RWPE1 (cell line): ENCODE data around the gene HSPB2.
A peak's percentile ranks its signal among the peaks of the same experiment; 100 is the strongest.

ENCODE experiments used
- CTCF ChIA-PET: fragments of 350-600 bp; sonication (Branson Sonifier 250); formaldehyde crosslinking; extraction: SDS; loops from one replicate; lab custom pipeline; 2021; lab: Yijun Ruan, JAX
- POLR2A ChIA-PET: fragments of 400-600 bp; formaldehyde crosslinking; extraction: SDS; loops from one replicate; lab custom pipeline; 2020; ENCODE audit warnings: antibody characterized with exemption; ENCODE audit not compliant: low non-redundant PET; lab: Yijun Ruan, JAX
- DNase-seq: peaks from one replicate; pipeline ENCODE4 v3.0.0; 2012; ENCODE audit warnings: low spot score
- H3K27ac ChIP-seq: fragments of 450-650 bp; 2 replicates; pipeline ENCODE4 v1.5.1; 2017
- TF ChIP-seq, protein P1 (sequence below): fragments of 450-650 bp; conservative IDR thresholded peaks from 2 replicates; pipeline ENCODE4 v1.5.1; 2017; ENCODE audit warnings: low read depth, mild to moderate bottlenecking

The HSPB2 gene

DNA sequence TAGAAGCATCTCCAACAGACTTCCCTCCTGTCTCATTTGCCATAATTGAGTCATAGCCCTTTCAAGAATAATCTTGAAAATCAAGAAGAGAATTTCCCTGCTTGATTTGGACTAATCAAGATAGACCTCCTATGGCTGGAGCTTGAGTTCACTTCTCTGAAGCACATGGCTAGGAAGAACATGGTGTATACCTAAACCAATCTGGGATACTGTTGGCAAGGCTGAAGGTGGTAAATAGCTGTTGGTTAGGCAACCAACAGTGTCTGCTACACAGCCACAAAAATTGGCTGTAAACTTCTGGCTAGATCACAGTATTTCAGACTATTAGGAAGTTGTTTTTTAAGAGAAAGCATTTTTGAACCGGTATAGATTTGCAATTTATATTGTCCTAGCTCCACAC lies 5.9 kb upstream of the HSPB2 start:
- ChIA-PET CTCF (no interaction called here), POLR2A (interaction anchor here (0.6 kb wide), 1 partner anchor 84 kb away, joined by 3 read pairs; no protein-coding TSS in a partner anchor)
- no peak for DNase-seq
- TF ChIP-seq, protein P1, sequence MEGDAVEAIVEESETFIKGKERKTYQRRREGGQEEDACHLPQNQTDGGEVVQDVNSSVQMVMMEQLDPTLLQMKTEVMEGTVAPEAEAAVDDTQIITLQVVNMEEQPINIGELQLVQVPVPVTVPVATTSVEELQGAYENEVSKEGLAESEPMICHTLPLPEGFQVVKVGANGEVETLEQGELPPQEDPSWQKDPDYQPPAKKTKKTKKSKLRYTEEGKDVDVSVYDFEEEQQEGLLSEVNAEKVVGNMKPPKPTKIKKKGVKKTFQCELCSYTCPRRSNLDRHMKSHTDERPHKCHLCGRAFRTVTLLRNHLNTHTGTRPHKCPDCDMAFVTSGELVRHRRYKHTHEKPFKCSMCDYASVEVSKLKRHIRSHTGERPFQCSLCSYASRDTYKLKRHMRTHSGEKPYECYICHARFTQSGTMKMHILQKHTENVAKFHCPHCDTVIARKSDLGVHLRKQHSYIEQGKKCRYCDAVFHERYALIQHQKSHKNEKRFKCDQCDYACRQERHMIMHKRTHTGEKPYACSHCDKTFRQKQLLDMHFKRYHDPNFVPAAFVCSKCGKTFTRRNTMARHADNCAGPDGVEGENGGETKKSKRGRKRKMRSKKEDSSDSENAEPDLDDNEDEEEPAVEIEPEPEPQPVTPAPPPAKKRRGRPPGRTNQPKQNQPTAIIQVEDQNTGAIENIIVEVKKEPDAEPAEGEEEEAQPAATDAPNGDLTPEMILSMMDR = no peak
- no peak overlapping the region for H3K27ac ChIP-seq

DNA sequence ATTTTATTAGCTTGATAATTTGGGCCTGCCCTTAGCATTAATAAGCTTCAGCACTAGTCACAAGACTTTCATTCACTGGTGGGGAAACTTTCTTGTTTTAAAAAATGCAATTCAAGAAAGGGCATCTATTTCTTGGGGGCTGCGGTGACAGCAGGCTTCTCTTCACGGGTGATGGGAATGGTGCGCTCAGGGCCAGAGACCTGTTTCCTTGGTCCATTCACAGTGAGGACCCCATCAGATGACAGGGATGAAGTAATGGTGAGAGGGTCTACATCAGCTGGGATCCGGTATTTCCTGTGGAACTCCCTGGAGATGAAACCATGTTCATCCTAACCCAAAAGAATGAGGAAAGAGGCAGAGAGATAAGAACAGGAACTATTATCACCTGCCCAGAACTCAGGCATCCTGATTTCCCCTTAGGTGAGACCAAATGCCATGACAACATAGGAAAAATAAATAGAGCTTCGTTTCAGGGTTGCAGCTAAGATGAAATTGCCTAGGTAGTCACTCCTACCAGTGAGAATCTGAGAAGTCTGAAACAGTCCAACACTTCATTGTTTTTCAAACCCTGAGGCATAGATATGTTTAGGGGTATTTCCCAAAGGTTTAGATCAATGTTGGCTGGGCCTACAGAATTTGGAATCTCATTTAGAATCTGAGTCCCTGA lies 3.8 kb upstream of the HSPB2 start:
- no peak for DNase-seq
- TF ChIP-seq, protein P1 = no peak
- CTCF ChIA-PET = interaction anchor here (1.0 kb wide), 1 partner anchor 23 kb away, joined by 3 read pairs; no protein-coding TSS in a partner anchor
- POLR2A ChIA-PET = no interaction called here
- H3K27ac ChIP-seq = no peak overlapping the region

DNA sequence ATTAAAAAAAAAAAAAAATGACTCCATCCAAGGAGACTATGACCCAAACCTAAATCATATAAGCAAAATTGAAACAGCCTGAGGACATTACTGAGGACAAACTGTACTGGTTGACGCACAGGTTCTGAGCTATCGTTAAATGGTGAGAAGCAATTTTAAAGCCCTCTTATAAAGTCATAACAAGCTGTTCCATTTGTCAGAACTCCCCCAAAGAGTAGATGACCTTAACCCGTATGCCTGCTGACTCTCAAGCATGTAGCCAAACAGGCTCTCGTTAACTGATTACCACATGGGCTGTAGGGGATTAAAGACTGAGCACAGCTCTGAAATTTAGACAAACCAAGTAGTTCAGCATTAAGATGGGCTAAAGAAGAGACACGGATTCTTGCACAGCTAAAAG lies 3.2 kb upstream of the HSPB2 start:
- ChIA-PET CTCF (interaction anchor here (1.0 kb wide), 1 partner anchor 22 kb away, joined by 3 read pairs; no protein-coding TSS in a partner anchor), POLR2A (no interaction called here)
- no peak for DNase-seq

DNA sequence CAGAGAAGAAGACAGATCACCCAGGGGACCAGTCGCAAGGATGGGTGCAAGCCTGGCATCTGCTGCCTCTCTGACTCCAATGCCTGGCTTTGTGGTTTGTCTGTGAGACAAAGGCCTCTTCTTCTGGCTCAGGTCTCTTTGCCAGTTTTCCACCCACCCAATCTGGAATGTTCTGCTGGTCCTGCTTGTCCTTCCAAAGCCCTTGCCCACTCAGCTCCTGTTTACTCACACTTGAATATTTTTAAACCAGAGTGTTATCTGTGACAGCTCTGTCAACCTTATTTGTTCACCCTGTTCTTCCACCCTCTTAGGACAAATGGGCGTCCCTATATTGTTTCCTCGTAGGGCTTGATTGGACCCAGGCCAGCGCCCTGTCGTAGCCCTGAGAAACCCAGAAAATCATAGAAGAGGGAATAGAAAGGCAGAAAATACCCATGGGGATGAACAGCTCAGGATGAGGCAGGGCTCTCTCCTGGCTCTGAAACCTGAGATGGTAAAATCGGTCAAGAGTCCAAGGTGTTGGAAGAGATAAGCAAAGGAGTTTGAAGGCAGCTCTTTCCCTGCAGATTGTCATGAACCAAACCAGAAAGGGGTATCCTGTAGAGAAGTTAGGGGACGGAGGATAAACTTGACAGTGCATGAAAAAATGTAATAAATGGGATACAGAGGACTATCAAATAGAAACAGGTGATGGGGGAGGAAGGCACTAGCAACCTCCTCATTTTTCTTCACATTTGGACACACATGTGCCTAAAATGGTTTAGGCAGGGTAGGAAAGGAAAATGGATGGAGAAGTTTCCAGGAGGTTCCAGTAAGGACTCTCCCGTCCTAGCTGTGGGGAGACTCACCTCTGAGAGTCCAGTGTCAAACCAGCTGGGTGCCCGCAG lies 1.6 kb upstream of the HSPB2 start:
- CTCF ChIA-PET = interaction anchor here (0.6 to 1.2 kb wide), 2 partner anchors 10 to 33 kb away, joined by 3 to 6 read pairs; no protein-coding TSS in a partner anchor
- no peak for DNase-seq
- POLR2A ChIA-PET = no interaction called here
- peak overlapping the region; percentile 98 for H3K27ac ChIP-seq
- TF ChIP-seq, protein P1 = no peak

More for the DNA sequence above, 3.2 kb upstream of the HSPB2 start:
- TF ChIP-seq, protein P1 = no peak
- H3K27ac ChIP-seq = no peak overlapping the region

DNA sequence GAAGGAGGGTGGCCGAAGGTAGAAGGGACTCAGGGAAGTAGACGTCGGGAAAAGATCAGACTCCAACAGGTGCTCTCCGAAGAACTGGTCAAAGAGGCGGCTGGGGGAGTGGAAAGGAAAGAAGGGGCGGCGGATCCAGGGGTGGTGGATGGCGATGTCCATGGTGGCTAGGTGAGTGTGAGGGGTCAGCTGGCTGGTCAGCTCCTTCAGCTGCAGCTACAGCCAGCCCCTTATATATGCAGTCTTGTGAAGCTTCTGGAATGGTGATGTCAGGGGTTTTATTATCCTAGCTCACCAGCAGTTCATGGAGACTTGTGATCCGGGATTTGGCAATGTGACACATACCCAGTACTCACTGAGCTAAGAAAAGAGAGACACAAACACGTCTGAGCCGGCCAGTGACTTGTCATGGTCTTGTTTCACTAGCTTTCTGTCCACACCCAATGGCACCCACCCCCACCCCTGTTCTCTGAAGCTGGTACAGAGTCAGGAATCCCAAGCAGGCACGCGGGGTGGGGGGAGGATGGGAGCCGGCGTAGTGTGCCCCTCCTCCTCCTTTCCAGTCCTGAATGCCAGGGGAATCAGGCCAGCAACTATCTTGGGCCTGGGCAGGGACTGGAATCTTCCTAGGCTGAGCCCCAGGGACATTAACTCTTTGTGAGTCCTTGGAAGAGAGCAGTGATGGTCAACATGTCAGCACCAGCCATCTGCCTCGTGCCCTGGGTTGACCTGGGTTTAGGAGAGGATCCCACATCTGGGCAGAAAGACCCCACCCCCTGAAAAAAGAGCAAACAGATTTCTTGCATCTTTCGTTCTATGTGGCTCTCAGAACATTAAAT lies 752 bp upstream of the HSPB2 start, which contains the start of gene CRYAB:
TSS of gene CRYAB (minus strand) at position 208 of the 839 bp plus-strand sequence. CDS start at position 162, 46 bp downstream.
- POLR2A ChIA-PET = no interaction called here
- peak; percentile 71 for DNase-seq

More for the DNA sequence above, 752 bp upstream of the HSPB2 start, which contains the start of gene CRYAB:
- H3K27ac ChIP-seq = peak within 1 kb of the TSS; percentile 98
- CTCF ChIA-PET = interaction anchor here (0.6 to 1.2 kb wide), 2 partner anchors 11 to 33 kb away, joined by 3 to 6 read pairs; no protein-coding TSS in a partner anchor
- TF ChIP-seq, protein P1 = no peak
